Measurements from ENCODE around the gene DPH2.

GRCh38 chr1:43963006-43963405 is 6.8 kb upstream of the DPH2 start:
- TF ChIP-seq CTCF (IDR thresholded peaks at IDR 0.05) (no peak), POLR2A (IDR thresholded peaks at IDR 0.05) (no peak)

Data from uterus (tissue), 2 donors.